Liver (tissue), 3 donors: ENCODE data around the gene RRP8.

ENCODE experiments used
- RAD21 ChIP-seq, 2 donors: IDR thresholded peaks; 2 replicates each; pipeline ENCODE4 v1.6.1; 2016; ENCODE audit warnings: antibody characterized with exemption in 2 of 2, mild to moderate bottlenecking in 2 of 2
- RXRA ChIP-seq, 2 donors: IDR thresholded peaks; 2 replicates each; pipeline ENCODE4 v1.6.1; 2017 to 2018; ENCODE audit warnings: antibody characterized with exemption in 2 of 2, mild to moderate bottlenecking in 1 of 2
- TAF1 ChIP-seq: conservative IDR thresholded peaks from 2 replicates; pipeline ENCODE4 v1.6.1; 2016; ENCODE audit warnings: antibody characterized with exemption, mild to moderate bottlenecking
- TF ChIP-seq, protein P1 (sequence below): fragments of 150-350 bp; IDR thresholded peaks from 2 replicates; pipeline ENCODE4 v1.5.1; 2017; ENCODE audit warnings: improper control_type of control experiment, low read depth, low read length; ENCODE audit not compliant: missing input control
- TF ChIP-seq, protein P2 (sequence below): IDR thresholded peaks from 2 replicates; pipeline ENCODE4 v1.6.1; 2016; ENCODE audit warnings: antibody characterized with exemption
- donor health status: healthy.
- donor health status: healthy.

DNA sequence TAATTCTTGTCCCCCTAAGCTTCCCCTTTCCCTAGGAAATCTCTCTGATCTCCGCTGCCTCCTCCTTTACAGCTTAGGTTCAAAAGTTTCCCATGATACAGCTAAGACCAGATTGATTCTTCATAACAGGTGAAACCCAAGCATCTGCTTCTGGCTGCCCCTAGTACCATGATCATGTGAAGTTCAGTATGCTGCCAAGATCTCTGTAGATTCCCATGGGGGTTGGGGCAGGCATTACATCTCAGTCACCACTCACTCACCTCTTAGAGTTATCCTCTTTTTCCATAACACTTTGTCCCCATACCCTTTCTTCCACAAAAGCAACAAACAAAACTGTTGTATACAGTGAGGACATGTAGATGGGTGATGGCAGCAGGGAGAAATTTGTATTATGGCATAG, 44.0 kb downstream of the RRP8 start:
- TF ChIP-seq, protein P1, sequence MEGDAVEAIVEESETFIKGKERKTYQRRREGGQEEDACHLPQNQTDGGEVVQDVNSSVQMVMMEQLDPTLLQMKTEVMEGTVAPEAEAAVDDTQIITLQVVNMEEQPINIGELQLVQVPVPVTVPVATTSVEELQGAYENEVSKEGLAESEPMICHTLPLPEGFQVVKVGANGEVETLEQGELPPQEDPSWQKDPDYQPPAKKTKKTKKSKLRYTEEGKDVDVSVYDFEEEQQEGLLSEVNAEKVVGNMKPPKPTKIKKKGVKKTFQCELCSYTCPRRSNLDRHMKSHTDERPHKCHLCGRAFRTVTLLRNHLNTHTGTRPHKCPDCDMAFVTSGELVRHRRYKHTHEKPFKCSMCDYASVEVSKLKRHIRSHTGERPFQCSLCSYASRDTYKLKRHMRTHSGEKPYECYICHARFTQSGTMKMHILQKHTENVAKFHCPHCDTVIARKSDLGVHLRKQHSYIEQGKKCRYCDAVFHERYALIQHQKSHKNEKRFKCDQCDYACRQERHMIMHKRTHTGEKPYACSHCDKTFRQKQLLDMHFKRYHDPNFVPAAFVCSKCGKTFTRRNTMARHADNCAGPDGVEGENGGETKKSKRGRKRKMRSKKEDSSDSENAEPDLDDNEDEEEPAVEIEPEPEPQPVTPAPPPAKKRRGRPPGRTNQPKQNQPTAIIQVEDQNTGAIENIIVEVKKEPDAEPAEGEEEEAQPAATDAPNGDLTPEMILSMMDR = no peak
- TF ChIP-seq, protein P2, sequence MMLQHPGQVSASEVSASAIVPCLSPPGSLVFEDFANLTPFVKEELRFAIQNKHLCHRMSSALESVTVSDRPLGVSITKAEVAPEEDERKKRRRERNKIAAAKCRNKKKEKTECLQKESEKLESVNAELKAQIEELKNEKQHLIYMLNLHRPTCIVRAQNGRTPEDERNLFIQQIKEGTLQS = no peak
- no peak for TF ChIP-seq RXRA (IDR thresholded peaks at IDR 0.05)
- no peak for TF ChIP-seq RAD21 (IDR thresholded peaks at IDR 0.05)
- TF ChIP-seq TAF1 = no peak
